DMS 273 (cell line): ENCODE measurements around the gene ST3GAL5.
"Not testable (repeated sequence)": the region's sequence is repeated elsewhere in the genome, so short reads cannot be mapped to it uniquely, and the experiment has no call there.

ENCODE experiments used
- DNase-seq: peaks from one replicate; lab custom pipeline; 2025; ENCODE audit not compliant: unreplicated experiment; lab: John Stamatoyannopoulos, UW

The ST3GAL5 gene

DNA sequence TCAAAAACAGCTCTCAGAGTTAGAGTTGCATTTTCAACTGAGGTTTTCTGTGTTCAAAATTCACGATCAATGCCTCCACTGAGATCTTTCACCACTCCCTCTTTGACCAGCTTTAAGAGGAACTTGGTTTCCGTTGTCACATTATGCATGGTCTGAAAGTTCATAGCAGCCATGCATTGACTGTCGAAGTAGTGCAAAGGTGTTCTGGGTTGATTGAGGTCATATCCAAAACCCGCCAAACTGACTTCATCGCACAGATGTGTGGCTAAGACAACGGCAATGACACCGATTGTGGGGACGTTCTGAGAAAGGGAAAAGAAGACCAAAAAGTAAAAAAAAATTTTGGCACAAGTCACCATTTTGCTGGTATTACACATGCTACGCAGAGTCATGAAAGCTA is 48.7 kb downstream of the ST3GAL5 start:
- no peak for DNase-seq

DNA sequence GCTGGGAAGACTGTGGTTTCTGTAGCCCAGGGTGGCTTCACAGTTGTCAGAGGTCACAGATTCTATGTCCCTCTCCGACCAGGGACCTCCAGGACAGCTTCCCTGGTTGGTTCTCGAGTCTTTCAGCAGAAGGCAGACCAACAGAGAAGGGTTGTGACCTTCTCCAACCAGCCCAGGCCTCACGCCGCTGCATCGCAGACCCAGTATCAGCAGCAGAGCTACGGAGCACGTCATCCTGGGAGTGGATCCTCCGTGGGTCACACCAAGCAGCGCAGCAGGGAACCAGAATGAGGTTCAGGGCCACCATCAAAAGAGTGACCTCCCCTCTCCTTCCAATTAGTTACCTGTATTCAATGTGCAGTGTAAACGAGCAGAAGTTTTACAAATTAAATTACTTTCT is 49.3 kb downstream of the ST3GAL5 start:
- DNase-seq: no peak

DNA sequence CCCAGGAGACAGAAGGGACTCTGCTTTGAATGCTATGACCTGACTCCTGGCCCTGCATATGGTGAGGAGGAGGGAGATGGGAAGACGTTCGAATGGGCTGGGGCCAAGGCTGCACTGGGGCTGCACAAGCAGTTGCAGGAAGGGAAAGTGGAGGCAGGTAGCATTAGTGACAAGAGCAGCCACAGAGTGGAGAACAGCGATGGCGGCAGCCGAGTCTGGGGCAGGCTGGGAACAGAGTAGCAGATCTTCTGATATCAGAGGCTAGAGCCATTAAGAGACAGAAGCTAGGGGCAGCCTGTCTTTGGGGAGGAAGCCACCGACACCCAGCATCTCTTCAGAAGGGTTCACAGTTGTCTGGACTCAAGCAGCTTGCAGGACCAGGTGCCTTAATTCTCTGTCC is 50.1 kb downstream of the ST3GAL5 start:
- no peak for DNase-seq

DNA sequence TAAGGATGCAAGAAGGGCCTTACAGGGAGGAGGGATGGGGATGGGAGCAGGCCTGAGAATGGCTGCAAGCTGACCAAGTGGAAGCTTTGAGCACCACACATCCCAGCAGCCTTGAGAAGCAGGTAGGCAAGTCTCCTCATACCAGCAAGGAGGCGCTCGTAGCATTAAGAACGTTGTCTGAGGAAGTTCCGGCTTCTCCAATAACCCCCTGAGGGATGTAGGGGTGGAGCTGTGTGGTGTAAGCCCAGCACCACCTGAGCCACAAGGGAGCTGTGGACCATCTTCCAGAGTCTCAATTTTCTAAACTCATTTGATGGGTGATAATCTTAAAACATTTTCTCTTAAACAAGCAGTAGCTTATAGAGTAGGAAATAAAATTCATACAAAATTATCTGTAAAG is 50.6 kb downstream of the ST3GAL5 start:
- DNase-seq: no peak

DNA sequence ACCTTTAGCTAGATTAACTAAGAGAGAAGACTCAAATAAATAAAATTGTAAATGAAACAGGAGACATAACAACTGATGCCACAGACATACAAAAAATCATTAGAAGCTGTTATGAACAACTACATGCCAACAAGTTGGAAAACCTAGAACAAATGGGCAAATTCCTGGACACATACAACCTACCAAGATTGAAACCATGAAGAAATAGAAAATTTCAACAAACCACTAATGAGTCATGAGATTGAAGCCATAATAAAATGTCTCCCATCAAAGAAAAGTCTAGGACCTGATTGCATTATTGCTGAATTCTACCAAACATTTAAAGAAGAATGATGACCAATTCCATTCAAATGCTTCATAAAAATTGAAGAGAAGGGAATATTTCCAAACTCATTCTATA is 54.3 kb downstream of the ST3GAL5 start:
- DNase-seq: no peak

DNA sequence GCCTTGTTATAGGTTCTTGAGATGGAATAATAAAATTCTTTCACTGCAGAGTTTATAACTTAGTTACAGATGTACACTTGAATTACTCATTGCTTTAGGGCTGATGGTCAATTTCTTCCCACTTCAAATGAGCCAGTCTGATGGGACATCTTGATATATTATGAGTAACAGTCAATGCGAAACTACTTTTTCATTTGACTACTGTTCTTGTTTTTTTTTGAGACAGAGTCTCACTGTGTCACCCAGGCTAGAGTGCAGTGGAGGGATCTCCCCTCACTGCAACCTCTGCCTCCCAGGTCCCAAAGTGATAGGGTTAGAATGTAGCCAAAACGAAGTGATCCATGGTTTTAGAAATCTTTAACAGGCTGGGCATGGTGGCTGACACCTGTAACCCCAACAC is 57.1 kb downstream of the ST3GAL5 start:
- no peak for DNase-seq

DNA sequence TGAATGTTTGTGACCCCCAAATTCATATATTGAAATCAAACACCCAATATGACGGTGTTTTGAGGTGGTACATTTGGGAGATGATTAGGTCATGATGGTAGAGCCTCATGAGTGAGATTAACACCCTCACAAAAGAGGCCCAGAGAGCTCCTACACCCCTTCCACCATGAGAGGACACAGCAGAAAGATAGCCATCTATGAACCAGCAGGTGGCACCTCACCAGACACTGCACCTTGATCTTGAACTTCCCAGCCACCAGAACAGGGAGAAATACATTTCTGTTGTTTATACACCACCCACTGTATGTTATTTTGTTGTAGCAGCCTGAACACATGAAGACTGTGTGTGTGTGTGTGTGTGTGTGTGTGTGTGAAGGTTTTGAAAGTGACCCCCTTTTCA is 58.1 kb downstream of the ST3GAL5 start:
- DNase-seq: no peak

DNA sequence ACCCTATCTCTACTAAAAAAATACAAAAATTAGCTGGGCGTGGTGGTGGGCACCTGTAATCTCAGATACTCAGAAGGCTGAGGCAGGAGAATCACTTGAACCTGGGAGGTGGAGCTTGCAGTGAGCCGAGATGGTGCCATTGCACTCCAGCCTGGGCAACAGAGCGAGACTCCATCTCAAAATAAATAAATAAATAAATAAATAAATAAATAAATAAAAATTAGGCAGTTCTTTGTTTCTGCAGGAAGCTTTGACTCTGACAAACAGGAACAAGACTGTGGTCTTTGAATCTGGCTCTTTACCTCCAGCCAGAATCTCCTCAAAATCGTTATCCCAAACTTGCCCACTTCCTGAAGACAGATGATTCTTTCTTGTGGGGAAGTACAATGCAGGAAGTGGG is 59.4 kb downstream of the ST3GAL5 start:
- DNase-seq: not testable (repeated sequence)

DNA sequence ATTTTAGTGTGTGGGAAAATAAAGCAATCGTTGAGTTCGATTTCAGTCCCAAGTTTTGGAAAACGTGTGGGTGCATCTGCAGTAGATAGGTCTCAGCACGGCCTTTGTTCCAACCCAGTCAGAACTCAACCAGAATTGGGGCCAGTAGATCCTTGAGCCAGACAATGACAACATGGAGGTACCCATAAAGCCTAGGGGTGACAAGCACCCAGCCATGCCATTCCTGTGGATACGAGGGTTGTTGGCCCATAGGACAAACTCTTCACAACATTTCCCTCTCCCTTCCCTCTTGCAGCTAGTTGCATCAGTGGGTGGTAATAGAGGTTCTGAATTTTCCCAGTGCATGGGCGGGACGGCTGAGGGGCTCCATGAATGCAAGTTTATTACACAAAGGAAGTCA is 60.1 kb downstream of the ST3GAL5 start:
- DNase-seq: no peak

DNA sequence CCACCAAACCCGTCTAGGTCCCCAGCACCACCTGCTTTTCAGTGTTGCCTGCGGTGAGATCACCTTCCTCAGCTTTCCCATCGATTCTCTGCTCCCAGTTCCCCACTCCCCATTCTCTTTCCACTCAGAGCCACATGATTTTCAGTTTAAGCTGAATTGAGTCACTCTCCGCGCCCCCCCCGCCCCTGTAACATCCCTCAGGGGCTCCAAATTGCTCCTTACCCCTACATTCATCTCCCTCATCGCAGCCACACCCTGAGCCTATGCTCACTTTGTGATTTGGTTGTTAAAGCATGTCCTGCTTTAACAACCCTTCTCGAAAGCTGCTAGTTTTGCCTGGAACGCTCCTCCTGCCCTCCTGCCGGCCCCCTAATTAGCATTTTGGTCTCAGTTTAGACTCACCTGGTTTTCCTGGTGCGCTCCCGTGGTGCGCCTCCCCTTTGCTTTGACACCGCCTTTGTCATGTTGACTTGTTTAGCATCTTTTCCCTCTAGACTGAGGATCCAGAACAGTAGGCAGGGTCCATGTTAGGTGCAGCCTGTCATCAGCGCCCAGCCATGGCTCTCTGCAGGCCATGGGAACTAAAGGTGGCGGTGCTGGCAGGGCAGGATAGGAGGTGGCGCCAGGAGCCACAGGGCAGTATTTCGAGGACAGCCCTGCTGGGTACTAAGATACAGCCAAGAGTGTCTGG is 60.8 kb downstream of the ST3GAL5 start:
- no peak for DNase-seq

DNA sequence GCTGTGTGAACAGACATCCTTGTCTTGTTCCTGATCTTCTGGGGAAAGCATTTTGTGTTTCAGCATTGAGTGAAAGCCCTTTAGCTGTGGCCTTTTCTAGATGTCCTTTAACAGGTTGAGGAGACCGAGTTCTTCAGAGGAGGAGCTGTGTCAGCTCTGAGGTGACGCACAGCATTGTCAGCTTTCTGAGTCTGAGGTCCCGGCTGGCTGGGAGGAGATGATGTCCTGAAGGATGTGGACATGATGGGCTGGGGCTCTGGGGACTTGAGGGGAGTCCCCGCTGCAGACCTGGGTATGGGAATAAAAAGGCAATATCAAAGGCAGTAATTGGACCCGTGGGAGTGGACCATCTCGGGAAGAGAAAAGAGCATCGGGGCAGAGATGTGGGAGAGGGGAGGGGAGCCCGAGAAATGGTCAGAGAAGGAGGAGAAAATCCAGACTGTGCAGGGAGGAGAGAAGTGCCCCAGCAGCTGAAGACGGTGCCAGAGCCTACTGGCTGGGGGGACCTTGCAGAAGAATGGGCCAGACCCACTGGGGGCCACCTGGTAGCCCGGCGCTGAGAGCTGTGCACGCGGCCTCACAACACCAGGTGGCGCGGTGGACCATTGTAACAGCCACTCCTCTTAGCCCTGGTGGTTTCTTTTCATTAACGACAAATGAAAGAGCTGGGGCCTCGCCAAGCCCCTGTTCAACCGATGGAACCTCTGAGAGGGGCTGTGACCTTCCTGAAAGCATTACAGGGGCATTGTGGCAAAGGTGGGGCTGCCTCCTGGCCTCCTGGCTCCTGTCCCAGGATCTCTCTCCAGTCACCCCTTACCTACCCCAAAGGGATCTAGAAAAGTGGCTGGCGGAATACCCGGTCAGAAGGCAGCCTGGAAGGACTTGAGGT is 61.6 kb downstream of the ST3GAL5 start:
- peak; percentile 91 for DNase-seq

DNA sequence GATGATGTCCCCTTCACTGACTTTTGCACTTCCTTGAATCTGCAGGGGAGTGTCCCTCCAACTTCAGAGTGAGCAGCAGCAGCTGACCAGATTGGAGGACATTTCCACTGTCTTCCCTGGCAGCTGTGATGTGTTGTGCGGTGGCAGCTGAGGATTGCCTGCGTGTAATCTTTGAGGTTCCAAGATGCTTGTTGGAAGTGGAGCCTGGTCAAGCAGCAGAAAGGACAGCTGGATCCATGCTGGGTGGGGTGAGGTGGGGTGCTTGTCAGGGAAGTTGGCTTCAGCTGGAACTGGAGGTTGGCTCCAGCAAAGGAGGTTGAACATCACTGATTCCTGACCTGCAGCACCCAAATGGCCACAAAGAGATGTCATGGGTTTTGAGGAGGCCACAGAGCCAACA is 64.8 kb downstream of the ST3GAL5 start:
- DNase-seq: no peak

DNA sequence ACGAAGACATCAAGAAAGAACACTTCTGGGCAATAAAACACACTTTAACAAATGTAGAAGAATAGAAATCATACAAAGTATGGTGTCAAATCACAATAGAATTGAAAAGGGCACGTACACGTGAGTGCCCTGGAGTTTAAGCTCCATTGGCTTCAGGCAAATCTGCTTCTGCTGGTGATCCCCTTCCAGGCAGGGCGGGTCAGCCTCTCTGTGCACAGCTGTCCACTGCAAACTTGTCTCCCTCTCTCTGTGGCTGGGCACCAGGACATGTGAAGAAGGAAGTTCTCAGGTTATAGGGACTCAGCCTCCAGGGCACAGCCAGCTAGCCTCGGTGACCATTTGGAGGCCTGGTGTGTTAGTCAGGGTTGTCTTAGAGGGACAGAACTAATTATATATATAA is 66.0 kb downstream of the ST3GAL5 start:
- no peak for DNase-seq

DNA sequence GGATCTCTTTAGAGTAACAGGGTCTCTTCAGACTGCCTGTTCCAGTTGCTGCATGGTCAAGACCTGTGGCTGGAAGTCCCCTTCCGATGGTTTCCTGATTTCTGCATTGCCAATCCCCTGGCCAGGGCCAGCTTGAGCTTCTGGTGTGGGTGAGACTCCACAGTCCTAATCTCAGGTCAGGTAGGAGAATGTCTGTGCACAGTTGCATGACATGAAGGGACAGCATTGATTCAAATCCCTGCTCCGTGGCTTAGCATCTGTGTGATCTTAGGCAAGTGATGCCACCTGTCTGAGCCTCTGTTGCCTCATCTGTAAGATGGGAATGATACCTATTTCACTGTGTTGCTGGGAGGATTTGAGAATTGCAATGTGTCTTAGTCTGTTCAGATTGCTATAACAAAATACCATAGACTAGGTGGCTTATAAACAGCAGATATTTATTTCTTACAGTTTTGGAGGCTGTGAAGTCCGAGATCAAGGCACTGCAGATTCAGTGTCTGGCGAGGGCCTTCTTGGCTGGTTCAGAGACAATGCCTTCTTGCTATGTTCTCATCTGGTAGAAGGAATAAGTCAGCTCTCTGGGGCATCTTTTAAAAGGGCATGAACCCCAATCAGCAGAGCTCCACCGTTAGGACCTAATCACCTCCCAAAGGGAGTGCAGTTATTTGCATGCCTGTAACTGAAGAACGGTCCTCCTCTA is 68.8 kb downstream of the ST3GAL5 start:
- no peak for DNase-seq

DNA sequence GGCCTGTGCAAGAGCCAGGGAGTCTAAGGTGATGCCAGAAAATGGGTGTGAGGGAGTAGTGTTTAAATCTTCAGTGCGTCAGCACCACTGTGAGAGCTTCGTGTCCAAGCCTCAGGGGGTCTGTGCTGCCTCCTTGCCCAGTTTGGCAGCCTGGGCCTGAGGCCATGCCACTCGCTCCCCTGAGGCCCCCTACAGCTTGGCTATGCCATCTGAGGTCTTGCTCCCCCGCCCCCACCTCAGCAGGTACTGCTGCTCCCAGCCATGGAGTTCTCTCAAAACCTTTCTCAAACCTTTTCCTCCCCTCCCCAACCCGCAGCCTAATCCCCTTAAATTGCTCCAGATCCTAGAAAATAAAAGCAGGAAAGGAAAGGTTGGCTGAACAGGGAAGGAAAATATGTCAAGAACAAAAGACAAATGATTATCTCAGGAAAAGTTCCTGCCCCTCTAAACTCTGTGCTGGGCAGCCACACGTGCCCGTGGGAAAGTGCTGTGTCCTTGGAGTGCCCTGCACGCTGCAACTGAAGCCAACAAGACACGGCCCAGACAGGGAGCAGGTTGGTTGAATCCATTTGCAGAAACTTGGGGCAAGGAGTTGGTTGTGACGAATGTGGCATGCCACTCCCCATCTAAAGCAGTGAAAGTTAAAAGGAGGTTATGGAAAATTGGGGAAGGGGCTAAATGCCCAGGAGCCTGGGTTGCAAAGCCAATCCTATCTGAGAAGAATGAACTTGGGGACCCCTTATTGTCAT is 73.8 kb downstream of the ST3GAL5 start:
- DNase-seq: no peak

DNA sequence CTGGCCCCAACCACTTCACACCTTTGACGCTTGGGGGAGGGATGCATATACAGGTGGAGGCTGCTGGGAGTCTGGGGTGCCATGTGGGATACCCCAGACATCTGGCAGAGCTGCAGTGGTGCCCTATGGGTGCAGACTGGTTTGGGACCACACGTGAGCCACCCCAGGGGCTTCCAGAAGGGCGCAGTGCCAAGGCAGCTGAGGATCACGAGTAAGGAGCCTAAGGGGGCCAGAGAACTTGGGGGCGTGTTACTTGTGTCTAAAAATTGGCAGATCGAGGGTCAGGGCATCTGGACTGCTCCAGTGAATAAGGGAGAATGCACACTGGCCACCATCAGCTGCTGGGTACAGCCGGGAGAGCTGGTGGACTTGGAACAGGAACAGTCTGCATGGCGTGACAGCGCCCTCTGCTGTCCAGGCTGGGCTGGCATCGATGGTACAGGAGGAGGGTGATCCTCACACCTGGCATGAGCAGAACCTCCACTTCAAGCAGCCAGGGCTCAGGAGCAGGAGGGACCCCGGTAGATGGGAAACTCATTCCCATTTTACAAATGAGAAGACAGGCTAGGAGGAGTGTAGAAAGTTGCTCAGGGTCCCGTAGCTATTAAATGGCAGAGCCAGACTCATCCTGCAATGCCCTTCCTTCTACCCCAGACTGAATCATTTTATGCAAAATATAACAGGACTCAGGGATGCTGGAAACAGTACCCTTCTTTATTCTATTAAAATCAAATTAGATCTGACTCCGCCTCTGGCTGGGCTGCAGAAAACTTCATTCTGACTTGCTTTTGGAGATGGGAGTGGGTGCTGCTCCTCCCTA is 74.6 kb downstream of the ST3GAL5 start:
- peak; percentile 93 for DNase-seq

DNA sequence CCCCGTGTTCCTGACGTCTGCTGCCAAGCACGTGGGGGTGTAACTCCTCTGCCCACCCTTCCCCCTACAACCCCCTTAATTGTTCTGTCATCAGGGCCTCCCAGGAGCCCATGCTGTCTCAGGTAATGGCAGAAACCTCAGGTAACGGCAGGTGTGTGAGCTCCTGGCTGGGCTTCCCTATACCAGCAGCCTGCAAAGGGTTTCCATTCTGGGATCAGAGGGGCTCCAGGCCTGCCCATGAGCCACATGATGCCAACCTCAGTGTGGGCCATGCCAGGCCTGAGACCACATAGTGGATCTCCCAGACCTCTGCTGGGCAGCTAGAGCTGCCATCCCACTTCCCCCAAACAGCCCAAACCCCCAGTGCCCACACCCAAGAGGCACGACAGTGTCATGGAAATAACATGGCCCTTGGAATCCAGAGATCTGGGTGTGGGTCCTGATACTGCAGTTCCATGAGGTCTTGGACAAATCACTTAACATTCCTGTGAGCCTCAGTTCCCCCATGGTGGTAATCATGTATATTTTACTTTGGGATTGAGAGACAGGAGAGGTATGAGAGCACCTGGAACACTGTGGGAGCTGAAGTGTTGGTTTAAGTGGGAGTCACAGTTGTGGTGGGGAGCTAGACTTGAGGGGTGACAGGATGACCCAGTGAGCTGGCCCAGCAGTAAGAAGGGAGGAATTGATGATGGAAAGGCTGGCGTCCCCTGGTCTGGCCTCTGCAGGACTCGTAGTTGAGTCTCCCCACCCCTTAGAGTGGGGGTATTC is 75.4 kb downstream of the ST3GAL5 start:
- no peak for DNase-seq

DNA sequence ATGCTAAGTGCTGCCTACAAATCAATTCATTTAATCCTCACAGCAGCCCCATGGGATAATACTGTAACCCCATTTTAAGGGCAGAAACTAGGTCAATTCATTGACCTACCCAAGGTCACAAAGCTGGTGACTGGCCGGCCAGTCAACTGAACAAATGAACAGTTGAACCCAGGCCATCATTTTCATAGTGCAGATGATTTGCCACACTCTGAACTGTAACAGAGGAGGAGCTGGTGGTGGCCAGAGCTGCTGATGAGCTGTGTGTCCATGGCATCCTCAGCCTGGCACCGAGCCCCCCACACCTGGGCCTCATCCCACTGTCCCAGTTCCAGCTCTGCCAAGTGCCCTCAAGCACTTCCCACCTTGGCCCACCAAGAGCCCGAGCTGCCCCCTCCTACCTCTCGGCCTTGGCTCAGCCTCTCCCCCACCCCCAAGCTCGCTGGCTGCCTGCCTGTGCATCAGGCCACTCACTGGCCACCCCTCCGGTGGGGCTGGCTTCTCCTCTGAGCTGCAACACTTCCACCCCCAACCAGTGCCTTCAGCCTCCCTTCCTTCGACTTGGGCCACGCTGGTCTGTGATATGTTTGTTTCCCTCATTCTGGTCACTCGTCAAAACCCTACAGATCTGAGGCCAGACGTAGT is 76.6 kb downstream of the ST3GAL5 start:
- no peak for DNase-seq
